ENCODE results near the gene NABP1.

The NABP1 gene

DNA sequence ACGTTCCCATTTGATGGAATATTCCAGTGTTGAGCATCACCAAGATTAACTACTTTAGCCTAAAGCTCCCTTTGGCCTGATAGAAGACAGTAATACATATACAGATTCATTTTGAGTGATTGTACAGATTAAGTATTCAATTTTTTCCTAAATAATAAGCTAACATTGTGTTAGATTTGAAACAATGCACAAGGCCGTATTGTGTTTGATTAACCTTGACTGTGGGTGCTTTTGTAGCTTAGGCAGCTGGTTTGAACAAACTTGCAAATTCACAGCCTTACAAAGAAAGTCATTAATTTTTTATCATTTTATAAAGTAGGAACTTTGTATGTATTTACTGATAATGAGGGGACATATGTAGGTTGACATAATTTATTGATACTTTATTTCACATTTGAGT, 29.6 kb downstream of the NABP1 start:
- DNase-seq (ENCODE audit: low read depth) = no peak

DNA sequence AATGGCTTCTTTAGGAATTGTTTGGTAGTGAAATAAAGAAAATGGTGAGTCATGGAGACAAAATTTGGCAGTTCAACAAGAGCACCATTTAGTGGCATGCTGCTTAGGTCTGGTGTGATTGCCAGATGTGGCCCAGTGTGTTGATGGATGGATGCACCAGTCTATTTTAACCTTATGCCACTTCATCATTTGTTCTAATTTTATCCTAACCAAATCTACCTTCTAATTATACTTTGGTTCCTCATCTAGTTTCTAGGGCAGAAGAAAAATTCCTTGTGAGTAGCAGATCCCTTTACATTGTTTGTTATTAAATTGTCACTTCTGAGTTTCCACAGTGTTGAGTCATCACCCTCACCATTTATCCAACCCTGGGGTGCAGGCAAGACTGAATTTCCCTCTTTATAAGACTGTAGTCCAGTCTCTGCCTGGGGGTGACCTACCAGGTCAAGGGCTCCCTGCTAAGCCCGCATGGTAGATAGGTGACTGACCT, 32.5 kb downstream of the NABP1 start:
- peak; percentile 67 for DNase-seq (ENCODE audit: low read depth)

DNA sequence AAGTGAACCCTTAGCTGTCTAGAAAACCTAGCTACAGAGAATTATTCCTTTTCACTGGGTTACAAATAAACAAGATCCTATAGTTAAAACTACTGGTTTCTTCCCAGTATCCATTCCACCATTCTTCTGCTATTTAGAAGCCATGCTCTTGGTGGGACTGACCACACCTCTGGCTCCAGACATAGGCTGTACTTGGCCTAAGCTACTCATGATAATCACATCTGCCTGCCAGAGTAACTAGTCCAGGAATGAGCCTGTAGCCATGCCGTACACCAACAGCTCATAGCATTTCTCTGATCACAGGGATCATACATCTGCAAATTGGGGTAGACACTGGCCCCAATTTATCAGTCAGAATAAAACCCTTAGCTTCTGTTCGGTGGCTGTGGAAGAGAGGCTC, 33.7 kb downstream of the NABP1 start:
- no peak for DNase-seq (ENCODE audit: low read depth)

DNA sequence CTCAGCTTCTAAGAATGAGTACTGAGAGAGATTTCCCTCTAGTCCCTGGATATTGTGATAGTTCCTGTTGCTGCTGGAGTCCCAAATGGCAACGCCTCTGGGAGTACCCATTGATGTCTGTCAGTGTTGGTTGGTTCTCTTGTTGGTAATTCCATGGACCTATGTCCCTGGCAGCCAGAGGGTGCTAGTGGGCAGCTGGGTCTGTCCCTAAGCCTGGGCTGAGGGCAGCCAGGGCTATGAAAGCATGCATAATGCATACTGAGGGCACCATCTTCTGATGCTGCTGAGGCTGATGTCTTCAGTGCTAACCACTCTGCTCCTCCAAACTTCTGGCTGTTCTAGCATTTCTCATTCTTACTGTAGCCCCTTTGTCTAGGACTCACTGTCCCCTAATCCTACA, 35.9 kb downstream of the NABP1 start:
- DNase-seq (ENCODE audit: low read depth) = no peak

DNA sequence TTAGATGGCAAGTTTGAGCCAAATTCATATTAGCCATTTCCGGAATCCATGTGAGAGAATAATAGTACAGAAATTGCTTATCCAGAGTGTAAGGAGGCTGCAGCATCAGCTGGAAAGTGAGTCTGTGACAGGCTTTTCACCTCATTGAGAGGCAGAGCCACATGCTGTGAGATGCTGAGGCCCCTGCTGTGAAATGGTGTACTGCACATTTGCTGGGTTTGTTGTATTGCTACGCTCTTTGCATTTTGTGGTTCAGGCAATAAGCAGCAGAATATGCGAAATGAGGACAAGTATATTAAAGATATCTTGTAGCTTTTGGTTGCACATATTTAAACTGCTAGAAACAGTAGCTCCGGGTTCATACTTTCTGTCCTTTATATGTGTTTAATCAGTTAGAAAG, 37.0 kb downstream of the NABP1 start:
- no peak for DNase-seq (ENCODE audit: low read depth)

DNA sequence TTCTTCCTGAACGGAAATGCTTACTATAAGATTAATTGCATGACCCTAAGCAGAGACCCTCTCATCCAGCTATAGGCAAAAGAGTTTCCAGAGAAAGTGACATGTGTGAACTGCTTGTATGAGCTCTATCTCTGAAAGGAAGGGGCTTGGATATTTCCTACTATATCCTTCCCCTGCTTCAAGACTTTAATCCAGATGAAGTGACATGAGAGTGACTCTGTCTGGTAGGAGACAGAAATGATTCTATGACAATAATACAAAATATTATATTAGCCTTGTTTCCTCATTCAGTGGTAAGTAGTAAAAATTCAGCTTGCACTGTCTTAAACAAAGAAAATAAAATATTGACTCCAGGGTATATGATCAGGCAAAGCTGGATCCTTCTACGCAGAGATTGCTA, 37.5 kb downstream of the NABP1 start:
- no peak for DNase-seq (ENCODE audit: low read depth)

DNA sequence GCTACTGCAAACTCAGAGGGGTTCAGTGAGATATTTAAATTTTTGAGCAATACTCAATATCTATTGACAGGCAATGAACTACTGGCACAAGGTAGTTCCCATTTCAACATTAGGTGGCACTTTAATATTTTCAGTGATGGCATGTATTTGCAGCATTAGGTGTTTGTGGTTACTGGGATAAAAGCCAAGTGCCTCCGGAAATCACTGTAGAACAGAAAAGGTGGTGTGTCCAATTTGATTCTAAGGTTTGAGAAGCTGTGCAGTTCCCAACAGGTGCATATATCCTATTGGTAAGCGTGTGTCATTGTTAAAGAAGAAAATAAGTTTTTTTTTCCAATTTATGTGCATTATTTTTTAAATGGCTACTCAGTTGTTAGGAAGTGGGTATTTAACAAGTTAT, 41.3 kb downstream of the NABP1 start:
- no peak for DNase-seq (ENCODE audit: low read depth)

DNA sequence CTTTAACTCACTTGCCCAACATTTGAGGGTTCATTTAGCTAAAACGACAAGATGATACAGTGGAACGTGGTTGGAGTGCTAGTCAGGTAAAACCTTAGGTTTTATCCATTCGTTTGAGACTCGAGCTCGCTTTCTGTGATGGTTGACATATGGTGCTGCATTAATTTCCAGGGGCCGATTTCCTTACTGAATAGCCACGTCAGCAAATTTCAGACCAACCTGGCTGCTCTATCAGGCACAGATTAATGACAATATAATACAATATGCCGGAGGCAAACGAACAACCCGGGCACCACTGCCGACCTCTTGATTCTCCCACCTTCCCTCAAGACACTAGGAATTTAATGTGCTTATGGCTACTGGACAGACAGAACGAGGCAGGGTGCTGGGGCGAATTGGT, 42.0 kb downstream of the NABP1 start:
- no peak for DNase-seq (ENCODE audit: low read depth)

DNA sequence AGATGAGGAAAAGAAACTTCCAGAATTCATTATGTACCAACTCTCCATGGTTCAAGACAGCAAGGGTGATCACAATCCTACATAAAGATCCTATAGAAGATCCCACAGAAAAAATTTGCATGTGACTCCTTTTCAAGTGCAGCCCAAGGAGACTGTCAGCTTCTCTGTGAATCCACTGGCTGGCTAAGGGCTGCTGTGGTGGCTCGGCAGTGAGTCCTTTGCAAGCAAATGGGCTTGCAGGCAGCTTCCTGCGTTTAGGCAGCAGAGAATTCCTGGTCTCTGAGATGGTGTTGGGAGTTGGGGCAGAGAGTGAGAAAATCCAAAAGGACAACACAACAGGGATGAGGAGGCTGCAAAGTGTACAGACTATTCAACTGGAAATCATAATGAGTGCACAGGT, 43.4 kb downstream of the NABP1 start:
- DNase-seq (ENCODE audit: low read depth) = no peak

DNA sequence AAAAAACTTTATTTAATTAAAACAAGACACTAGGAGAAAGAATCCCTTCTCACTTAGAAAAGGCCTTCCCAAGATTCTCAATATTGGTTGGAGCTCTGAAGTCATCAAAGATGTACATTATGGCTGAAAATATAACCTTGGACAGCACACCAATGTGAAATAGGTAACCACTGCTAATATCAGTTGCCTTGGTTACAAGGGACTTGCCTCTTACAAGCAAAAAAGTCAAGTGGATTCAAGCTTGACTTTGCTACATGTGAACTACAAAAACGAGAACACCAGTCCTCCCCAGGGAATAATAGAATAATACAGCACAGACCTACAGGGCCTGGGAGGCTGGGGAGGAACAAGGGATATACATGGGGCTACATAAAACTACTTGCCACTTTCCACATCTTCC, 46.1 kb downstream of the NABP1 start:
- no peak for DNase-seq (ENCODE audit: low read depth)

DNA sequence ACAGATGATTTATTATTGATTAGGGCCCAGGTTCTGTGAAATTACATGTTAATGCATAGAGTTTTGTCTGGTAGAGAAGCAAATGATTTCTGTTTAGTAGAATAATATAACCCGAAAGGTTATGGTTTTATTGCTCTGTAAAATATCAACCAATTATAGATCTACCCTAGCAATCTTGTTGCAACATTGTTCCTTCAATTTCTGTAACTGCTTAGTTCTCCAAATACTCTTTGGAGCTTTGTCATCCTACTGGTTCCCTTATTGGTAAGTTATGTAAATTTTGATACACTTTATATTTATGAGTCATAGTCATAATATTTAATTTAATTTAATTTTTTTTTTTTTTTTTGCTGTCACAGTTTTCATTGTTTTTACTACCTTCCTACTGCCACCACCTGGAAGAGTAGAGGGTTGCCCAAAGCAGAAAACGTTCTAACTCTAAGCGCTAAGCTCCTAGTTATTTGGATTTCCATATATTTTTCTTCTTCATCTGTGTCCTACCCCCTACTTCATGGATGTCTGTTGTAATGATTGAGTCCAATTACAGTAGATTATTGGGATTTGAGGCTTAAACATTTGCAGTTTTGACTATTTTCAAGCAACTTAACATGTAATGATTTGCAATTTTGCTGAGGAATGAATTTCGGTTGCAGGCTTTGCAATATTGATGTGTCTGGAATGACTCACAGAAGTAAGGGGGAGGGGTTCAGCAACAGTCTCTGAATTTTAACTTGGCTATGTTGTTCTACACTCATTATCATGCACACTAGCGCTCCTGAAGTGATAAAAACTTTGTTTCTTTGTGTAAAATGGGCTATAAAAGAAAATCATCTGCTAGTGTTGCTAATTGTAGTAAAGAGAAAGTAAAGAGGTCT, 51.1 kb downstream of the NABP1 start:
- peak; percentile 44 for DNase-seq (ENCODE audit: low read depth)

DNA sequence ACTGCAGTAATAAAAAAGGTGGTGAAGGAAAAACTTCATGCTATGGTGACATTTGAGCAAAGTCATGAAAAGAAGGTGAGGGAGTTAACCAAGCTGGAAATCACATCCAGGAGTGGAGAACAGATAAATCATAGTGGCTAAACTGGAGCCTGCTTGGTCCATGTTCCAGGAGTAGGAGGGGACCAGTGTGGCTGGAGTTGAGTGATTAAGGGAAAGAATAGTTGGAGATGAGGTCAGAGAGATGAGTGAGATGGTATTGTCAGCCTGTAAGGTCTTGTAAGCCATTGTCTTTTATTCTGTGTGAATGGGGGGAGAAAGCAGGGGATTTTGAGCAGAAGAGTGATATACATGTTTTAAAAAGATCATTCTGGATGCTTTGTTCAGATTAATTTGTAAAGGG, 52.3 kb downstream of the NABP1 start:
- no peak for DNase-seq (ENCODE audit: low read depth)

All from ELR (cell line).